PFSK-1 (cell line): ENCODE measurements around the gene CAMTA1.

ENCODE experiments used
- FOXP2 ChIP-seq: optimal IDR thresholded peaks from 2 replicates; pipeline ENCODE3; 2011; ENCODE audit warnings: borderline replicate concordance, control low read depth, inconsistent platforms; ENCODE audit not compliant: insufficient read depth; ENCODE audit errors: extremely low read length, extremely low read depth
- POLR2AphosphoS5 ChIP-seq: IDR thresholded peaks from 2 replicates; pipeline ENCODE4 v1.6.1; 2012; ENCODE audit warnings: low read depth, mild to moderate bottlenecking, control low read depth, low read length, moderate library complexity
- SIN3A ChIP-seq: IDR thresholded peaks from 2 replicates; pipeline ENCODE4 v1.6.1; 2012; ENCODE audit warnings: mild to moderate bottlenecking, low read length, moderate library complexity, borderline replicate concordance; ENCODE audit not compliant: insufficient read depth
- TAF1 ChIP-seq: IDR thresholded peaks from 2 replicates; pipeline ENCODE4 v1.6.1; 2012; ENCODE audit warnings: low read length, control low read depth, borderline replicate concordance; ENCODE audit not compliant: insufficient read depth
- TF ChIP-seq, protein P1 (sequence below), 2 experiments: IDR thresholded peaks; 2 replicates each; pipeline versions ENCODE4 v1.6.1 to v1.8.0; 2011 to 2012; ENCODE audit warnings: low read depth in 2 of 2, low read length in 2 of 2, control low read depth in 1 of 2, inconsistent platforms in 1 of 2, mild to moderate bottlenecking in 1 of 2, moderate library complexity in 1 of 2; ENCODE audit not compliant: insufficient read depth in 1 of 2

DNA sequence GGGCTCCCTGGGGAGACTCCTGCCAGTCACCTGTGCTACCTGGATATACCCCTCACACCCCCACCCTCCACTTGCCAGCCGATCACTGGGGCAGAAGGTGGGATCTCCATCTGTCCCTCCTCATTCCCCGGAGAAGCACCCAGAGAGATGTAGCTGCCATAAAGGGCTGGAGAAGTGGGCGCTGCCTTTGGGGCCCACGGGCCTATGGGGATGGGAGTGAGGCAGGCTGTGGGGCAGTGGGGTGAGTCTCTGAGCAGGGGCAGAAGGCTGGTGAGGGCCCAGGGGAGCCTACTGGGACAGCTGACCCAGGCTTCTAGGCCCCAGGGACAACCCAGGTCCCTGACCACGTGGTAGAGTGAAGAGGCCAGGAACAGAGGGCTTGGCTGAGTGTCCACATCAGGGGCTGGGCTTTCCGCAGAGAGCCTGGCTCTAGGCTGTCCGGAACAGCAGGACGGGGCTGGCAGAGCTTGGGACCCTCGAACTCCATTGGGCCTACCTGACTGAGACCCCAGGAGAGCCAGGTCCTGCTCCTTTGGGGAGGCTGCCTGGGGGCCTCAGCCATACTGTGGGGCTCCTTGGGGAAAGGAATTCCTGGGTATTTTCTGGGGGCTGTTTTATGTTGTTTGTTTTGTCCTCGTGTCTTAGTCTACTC, 780.0 kb downstream of the CAMTA1 start:
- TF ChIP-seq, protein P1, sequence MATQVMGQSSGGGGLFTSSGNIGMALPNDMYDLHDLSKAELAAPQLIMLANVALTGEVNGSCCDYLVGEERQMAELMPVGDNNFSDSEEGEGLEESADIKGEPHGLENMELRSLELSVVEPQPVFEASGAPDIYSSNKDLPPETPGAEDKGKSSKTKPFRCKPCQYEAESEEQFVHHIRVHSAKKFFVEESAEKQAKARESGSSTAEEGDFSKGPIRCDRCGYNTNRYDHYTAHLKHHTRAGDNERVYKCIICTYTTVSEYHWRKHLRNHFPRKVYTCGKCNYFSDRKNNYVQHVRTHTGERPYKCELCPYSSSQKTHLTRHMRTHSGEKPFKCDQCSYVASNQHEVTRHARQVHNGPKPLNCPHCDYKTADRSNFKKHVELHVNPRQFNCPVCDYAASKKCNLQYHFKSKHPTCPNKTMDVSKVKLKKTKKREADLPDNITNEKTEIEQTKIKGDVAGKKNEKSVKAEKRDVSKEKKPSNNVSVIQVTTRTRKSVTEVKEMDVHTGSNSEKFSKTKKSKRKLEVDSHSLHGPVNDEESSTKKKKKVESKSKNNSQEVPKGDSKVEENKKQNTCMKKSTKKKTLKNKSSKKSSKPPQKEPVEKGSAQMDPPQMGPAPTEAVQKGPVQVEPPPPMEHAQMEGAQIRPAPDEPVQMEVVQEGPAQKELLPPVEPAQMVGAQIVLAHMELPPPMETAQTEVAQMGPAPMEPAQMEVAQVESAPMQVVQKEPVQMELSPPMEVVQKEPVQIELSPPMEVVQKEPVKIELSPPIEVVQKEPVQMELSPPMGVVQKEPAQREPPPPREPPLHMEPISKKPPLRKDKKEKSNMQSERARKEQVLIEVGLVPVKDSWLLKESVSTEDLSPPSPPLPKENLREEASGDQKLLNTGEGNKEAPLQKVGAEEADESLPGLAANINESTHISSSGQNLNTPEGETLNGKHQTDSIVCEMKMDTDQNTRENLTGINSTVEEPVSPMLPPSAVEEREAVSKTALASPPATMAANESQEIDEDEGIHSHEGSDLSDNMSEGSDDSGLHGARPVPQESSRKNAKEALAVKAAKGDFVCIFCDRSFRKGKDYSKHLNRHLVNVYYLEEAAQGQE (IDR thresholded peaks at IDR 0.05; ENCODE audit: insufficient read depth in 1 of 2, low read depth in 2 of 2, low read length in 2 of 2): no peak
- TF ChIP-seq POLR2AphosphoS5 (no peak), TAF1 (no peak), SIN3A (no peak), FOXP2 (no peak)
